ENCODE results near the gene ACACB.

Gene ACACB

DNA sequence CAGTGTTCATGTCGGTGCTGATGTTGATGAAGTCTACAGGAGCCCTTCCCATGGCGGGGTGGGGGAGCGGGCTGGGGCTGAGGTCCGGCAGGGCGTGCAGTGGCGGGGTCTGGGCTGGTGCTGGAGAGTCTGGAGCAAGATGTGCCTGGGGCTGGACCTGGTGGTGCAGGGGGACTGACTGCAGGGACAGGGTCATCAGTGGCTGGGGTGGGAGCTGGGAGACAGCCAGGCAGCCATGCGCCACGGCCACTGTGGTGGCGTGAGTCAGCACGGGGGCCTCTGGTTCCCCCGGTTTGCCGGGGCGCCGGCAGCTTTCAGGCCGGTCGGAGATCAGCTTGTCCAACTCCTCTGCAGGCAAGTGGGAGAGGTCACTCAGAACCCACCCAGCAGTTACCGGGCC is 165.1 kb downstream of the ACACB start:
- Histone ChIP-seq H3K27ac (no peak overlapping the region), H3K4me3 (ENCODE audit: low read depth, low read length) (no peak overlapping the region), H3K9me3 (ENCODE audit: severe bottlenecking) (no peaks in the 10 kb centered on the region), H3K27me3 (ENCODE audit: insufficient read depth, low read depth, severe bottlenecking) (no peaks in the 10 kb centered on the region), H3K36me3 (no peaks in the 10 kb centered on the region)
- TF ChIP-seq, protein P1, sequence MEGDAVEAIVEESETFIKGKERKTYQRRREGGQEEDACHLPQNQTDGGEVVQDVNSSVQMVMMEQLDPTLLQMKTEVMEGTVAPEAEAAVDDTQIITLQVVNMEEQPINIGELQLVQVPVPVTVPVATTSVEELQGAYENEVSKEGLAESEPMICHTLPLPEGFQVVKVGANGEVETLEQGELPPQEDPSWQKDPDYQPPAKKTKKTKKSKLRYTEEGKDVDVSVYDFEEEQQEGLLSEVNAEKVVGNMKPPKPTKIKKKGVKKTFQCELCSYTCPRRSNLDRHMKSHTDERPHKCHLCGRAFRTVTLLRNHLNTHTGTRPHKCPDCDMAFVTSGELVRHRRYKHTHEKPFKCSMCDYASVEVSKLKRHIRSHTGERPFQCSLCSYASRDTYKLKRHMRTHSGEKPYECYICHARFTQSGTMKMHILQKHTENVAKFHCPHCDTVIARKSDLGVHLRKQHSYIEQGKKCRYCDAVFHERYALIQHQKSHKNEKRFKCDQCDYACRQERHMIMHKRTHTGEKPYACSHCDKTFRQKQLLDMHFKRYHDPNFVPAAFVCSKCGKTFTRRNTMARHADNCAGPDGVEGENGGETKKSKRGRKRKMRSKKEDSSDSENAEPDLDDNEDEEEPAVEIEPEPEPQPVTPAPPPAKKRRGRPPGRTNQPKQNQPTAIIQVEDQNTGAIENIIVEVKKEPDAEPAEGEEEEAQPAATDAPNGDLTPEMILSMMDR (IDR thresholded peaks at IDR 0.05; ENCODE audit: low read depth, low read length), result no peak
- no peak for DNase-seq

DNA sequence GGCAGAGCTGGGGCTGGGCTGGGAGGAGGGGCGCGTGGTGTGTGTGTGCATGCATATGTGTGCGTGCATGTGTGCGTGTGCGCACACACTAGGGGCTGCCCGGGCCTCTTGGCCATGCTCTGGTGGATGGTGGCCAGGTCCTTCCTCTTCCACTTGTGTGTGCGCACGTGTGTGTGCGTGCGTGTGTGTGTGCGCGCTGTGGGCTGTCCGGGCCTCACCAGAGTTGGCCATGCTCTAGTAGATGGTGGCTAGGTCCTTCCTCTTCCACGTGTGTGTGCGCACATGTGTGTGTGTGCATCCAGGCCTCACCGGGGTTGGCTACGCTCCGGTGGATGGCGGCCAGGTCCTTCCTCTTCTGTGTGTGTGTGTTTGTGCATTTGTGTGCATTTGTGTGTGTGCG is 168.0 kb downstream of the ACACB start:
- H3K36me3 ChIP-seq, result no peaks in the 10 kb centered on the region
- TF ChIP-seq, protein P1 (IDR thresholded peaks at IDR 0.05; ENCODE audit: low read depth, low read length), result no peak
- DNase-seq, result no peak
- no peaks in the 10 kb centered on the region for H3K27me3 ChIP-seq (ENCODE audit: insufficient read depth, low read depth, severe bottlenecking)
- no peaks in the 10 kb centered on the region for H3K9me3 ChIP-seq (ENCODE audit: severe bottlenecking)
- H3K27ac ChIP-seq, result no peak overlapping the region
- H3K4me3 ChIP-seq (ENCODE audit: low read depth, low read length), result no peak overlapping the region

DNA sequence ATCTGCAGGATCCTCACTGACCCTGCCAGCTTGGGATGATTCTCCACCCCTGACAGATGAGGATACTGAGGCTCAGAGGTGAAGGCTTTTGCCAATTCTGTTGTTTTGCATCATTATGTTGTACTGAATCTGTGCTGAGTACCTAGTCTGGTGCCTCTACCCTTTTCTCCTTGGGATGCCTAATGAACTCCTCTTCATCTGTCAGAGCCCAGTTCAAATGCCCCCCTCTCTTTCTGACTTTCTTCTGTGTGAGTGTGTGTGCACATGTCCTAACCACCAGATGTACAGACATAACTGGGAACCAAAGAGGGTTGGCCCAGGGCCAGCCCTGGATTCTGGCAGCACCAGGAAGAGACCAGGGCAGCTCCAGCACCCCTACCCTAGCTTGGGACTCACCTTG is 169.9 kb downstream of the ACACB start:
- TF ChIP-seq, protein P1 (IDR thresholded peaks at IDR 0.05; ENCODE audit: low read depth, low read length), result no peak
- Histone ChIP-seq H3K36me3 (no peaks in the 10 kb centered on the region), H3K27ac (no peak overlapping the region), H3K4me3 (ENCODE audit: low read depth, low read length) (no peak overlapping the region), H3K9me3 (ENCODE audit: severe bottlenecking) (no peaks in the 10 kb centered on the region), H3K27me3 (ENCODE audit: insufficient read depth, low read depth, severe bottlenecking) (no peaks in the 10 kb centered on the region)
- DNase-seq, result no peak

DNA sequence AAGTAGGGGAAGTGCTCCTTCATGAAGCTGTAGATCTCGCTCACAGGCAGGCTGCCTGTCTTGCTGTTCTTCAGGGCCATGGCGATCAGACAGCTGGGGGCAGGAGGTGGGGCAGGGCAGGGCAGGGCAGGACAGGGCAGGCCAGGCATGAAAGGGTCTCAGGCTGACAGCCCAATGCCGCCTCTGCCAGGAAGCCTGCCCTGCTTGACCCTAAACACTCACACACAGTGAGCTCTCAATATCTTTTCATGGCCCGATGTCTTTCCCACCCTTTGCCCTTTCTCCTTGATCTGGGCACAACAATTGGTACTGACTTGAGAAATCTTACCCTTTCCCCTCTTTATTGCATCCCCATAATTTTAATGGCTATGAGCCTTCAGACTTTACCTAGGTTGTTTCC is 170.3 kb downstream of the ACACB start:
- no peak for DNase-seq
- Histone ChIP-seq H3K4me3 (ENCODE audit: low read depth, low read length) (no peak overlapping the region), H3K27ac (no peak overlapping the region), H3K27me3 (ENCODE audit: insufficient read depth, low read depth, severe bottlenecking) (no peaks in the 10 kb centered on the region), H3K9me3 (ENCODE audit: severe bottlenecking) (no peaks in the 10 kb centered on the region), H3K36me3 (no peaks in the 10 kb centered on the region)
- TF ChIP-seq, protein P1 (IDR thresholded peaks at IDR 0.05; ENCODE audit: low read depth, low read length), result no peak

DNA sequence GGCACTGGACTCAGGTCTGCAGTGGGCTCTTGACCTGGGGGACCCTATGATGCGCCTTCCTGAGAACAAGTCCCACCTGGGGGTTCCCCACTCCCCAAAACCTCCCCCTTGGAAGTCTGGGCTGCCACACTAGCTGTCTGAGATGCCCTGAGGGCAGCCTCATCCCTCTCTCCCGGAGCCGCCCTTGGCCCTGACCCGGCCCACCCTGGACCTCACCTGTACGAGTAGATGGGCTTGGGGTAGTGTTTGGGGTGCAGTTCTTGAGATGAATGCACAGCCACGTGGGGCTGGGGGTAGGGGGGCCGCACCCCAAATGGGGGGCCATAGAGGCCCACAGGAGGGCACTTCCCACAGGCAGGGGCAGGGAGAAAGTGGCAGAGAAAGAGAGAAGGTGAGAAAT is 170.8 kb downstream of the ACACB start:
- no peak overlapping the region for H3K27ac ChIP-seq
- no peak for DNase-seq
- no peaks in the 10 kb centered on the region for H3K36me3 ChIP-seq
- H3K27me3 ChIP-seq (ENCODE audit: insufficient read depth, low read depth, severe bottlenecking), result no peaks in the 10 kb centered on the region
- H3K4me3 ChIP-seq (ENCODE audit: low read depth, low read length), result no peak overlapping the region
- TF ChIP-seq, protein P1 (IDR thresholded peaks at IDR 0.05; ENCODE audit: low read depth, low read length), result no peak
- H3K9me3 ChIP-seq (ENCODE audit: severe bottlenecking), result no peaks in the 10 kb centered on the region

DNA sequence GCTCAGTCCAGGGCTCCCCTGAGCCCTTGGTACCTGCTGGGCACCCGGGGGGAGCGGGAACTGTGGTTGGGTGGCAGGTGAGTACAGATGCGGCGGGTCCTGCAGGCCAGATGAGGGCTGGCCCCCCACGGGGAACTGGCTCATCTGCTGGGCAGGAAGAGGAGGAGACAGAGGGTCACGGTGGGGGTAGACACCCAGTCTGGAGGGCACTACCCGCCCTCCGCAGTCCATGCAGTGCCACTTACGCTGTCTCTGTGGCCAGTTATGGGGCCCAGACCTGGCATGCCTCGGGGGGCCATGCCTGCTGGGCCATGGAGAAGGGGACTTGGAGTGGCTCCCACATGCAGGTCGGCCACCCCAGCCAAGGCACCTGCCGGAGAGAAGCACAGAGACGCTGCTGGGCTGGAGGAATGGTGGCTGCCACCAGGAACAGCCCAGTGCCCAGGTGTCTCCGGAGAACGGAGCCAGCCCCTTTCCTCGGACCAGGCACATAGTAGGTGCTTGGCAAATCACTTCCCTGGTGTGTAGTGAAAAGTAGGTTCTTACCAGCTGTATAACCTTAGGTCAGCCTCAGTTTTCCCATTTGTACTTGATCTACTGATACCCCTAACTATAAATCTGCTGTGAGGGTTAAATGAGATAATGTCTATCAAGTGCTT is 171.6 kb downstream of the ACACB start:
- no peak for DNase-seq
- Histone ChIP-seq H3K9me3 (ENCODE audit: severe bottlenecking) (no peaks in the 10 kb centered on the region), H3K27ac (no peak overlapping the region), H3K36me3 (no peaks in the 10 kb centered on the region), H3K27me3 (ENCODE audit: insufficient read depth, low read depth, severe bottlenecking) (no peaks in the 10 kb centered on the region), H3K4me3 (ENCODE audit: low read depth, low read length) (no peak overlapping the region)
- TF ChIP-seq, protein P1 (IDR thresholded peaks at IDR 0.05; ENCODE audit: low read depth, low read length), result no peak

All from WERI-Rb-1 (cell line).